ENCODE data around the gene DBI.
"Not testable (repeated sequence)": the region's sequence is repeated elsewhere in the genome, so short reads cannot be mapped to it uniquely, and the experiment has no call there.

DBI gene

GRCh38 chr2:119367472-119368099 is 809 bp downstream of the DBI start:
- ChIA-PET POLR2A (interaction anchor here (0.6 to 1.0 kb wide), 2 partner anchors 16 to 137 kb away, joined by 3 to 4 read pairs; no protein-coding TSS in a partner anchor), CTCF (interaction anchor here (1.2 to 1.5 kb wide), 2 partner anchors 17 to 486 kb away, joined by 3 read pairs; no protein-coding TSS in a partner anchor)
- DNase-seq (ENCODE audit: low read depth, low spot score), result no peak
- TF ChIP-seq, protein P1, sequence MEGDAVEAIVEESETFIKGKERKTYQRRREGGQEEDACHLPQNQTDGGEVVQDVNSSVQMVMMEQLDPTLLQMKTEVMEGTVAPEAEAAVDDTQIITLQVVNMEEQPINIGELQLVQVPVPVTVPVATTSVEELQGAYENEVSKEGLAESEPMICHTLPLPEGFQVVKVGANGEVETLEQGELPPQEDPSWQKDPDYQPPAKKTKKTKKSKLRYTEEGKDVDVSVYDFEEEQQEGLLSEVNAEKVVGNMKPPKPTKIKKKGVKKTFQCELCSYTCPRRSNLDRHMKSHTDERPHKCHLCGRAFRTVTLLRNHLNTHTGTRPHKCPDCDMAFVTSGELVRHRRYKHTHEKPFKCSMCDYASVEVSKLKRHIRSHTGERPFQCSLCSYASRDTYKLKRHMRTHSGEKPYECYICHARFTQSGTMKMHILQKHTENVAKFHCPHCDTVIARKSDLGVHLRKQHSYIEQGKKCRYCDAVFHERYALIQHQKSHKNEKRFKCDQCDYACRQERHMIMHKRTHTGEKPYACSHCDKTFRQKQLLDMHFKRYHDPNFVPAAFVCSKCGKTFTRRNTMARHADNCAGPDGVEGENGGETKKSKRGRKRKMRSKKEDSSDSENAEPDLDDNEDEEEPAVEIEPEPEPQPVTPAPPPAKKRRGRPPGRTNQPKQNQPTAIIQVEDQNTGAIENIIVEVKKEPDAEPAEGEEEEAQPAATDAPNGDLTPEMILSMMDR (IDR thresholded peaks at IDR 0.05; ENCODE audit: insufficient read depth, low read length, missing control alignments), result no peak
- peak overlapping the region; percentile 97 for H3K4me3 ChIP-seq (ENCODE audit: low read depth, low read length)

DNA sequence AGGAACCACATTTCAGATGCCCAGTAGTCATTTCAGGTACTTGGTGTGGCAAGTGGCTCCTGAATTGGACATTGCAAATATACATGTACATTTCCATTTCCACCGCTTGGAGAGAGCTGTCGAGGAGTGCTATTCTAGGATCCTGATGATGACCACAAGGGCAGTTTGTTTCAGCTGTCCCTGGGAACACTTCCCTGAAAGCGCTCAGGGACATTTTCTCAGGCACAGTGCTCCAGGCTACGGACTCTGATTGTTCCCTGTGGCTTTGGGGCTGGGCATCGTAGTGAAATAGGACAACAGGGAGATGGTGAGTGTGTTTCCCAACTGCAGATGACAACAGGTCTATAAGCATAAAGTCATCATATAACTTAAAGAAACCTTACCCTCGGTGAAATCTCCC is 3.1 kb downstream of the DBI start:
- TF ChIP-seq, protein P1 (IDR thresholded peaks at IDR 0.05; ENCODE audit: insufficient read depth, low read length, missing control alignments), result no peak
- CTCF ChIA-PET, result no interaction called here
- H3K4me3 ChIP-seq (ENCODE audit: low read depth, low read length), result no peak overlapping the region
- POLR2A ChIA-PET, result no interaction called here
- DNase-seq (ENCODE audit: low read depth, low spot score), result no peak

DNA sequence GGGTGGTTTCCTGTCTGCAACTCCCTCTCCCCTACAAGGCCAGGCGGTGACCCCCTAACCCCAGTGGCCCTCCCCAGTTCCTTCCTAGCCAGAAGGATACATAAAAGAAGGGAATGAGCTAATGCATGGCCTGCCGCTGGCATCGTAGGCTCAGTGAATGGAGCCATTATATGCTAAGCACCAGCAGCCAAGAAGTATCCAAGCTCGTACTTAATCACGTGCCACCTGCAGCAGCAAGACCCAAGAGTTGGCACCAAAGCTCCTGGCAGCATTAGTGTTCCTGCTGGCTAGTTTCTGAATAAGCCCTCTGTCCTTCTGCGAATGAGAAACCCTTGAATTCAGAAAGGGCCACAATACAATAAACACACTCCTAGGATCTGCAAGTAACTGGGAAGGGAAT is 4.3 kb downstream of the DBI start:
- no peak for DNase-seq (ENCODE audit: low read depth, low spot score)
- POLR2A ChIA-PET, result no interaction called here

DNA sequence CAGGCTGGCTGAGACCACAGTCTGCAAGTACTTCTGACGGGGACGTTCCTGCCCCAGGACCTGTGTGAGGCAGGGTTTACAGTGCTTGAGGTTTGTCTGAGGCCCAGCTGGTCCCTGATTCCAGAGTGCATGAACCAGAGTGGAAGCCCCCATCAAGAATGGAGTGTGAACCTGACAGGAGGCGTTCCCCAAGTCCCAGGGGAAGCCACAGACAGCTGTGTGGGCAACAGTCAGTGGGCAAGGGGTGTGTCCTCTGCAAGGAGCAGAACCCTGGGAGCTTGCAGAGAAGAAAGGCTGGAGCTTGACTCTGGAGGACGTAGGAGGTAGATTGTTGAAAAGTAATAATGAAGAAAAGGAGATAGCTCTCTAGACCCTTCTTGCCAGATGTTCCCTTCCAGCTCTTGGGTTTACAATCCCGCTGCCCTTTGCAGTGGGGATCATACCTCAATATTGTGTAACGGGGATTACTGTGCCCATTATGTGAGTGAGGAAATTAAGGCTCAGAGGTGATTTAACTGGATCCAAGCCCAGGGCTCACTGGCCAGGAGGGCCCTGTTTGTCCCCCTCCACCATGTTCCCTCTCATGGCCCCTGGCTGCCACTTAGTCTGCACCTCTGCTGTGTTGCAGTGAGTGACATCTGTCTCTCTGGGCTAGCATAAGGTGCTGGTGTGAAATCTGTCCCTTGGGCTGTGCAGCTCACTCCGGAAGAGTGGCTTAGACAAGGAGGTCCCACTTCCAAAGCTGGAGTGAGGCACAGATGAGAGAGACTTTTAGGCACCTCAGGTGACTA is 6.2 kb downstream of the DBI start:
- TF ChIP-seq, protein P1 (IDR thresholded peaks at IDR 0.05; ENCODE audit: insufficient read depth, low read length, missing control alignments), result no peak
- H3K4me3 ChIP-seq (ENCODE audit: low read depth, low read length), result no peak overlapping the region
- no peak for DNase-seq (ENCODE audit: low read depth, low spot score)
- ChIA-PET POLR2A (interaction anchor here (0.6 kb wide), 1 partner anchor 105 kb away, joined by 3 read pairs; no protein-coding TSS in a partner anchor), CTCF (no interaction called here)

More for the DNA sequence above, 4.3 kb downstream of the DBI start:
- H3K4me3 ChIP-seq (ENCODE audit: low read depth, low read length), result no peak overlapping the region
- CTCF ChIA-PET, result interaction anchor here (0.9 kb wide), 1 partner anchor 9 kb away, joined by 3 read pairs; no protein-coding TSS in a partner anchor
- TF ChIP-seq, protein P1 (IDR thresholded peaks at IDR 0.05; ENCODE audit: insufficient read depth, low read length, missing control alignments), result no peak

DNA sequence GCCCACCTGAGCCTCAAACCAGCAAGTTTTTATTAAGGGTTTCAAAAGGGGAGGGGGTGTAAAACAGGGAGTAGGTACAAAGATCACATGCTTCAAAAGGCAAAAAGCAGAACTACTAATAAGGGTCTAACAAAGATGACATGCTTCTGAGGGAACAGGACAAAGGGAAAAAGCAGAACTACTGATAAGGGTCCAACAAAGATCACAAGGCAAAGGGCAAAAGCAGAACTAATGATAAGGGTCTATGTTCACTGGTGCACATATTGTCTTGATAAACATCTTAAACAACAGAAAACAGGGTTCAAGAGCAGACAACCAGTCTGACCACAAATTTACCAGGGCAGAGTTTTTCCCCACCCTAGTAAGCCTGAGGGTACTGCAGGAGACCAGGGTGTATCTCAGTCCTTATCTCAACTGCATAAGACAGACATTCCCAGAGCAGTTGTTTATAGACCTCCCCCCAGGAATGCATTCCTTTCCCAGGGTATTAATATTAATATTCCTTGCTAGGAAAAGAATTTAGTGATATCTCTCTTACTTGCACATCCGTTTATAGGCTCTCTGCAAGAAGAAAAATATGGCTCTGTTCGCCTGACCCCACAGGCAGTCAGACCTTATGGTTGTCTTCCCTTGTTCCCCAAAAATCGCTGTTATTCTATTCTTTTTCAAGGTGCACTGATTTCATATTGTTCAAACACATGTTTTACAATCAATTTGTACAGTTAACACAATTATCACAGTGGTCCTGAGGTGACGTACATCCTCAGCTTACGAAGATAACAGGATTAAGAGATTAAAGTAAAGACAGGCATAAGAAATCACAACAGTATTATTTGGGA is 7.3 kb downstream of the DBI start:
- POLR2A ChIA-PET; CTCF ChIA-PET; H3K4me3 ChIP-seq (ENCODE audit: low read depth, low read length); DNase-seq (ENCODE audit: low read depth, low spot score): not testable (repeated sequence)

GRCh38 chr2:119376406-119376805 is 9.6 kb downstream of the DBI start:
- POLR2A ChIA-PET, result not testable (repeated sequence)

DNA sequence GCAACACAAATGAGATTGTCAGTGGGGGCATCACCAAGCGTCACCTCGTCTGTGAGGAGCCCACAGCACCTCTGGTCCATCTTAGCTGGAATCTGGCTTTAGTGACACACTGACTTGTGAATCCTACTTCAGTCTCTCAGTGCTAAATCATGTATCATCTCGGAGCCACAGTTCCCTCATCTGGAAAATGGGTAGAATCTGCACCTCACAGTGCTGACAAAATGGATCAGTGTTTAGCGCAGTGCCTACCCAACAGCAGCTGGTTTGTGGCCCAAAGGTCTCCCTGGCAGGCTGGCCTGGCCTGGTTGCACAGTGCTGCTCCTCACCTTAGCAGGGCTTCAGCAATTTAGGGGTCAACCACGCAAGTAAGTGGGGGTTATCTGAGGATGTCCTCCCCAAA is 10.0 kb downstream of the DBI start:
- TF ChIP-seq, protein P1 (IDR thresholded peaks at IDR 0.05; ENCODE audit: insufficient read depth, low read length, missing control alignments), result no peak
- no peak overlapping the region for H3K4me3 ChIP-seq (ENCODE audit: low read depth, low read length)
- ChIA-PET POLR2A (interaction anchor here (0.7 kb wide), 1 partner anchor 10 kb away, joined by 3 read pairs; the partner anchor contains the start of genes C2orf76 and DBI), CTCF (no interaction called here)
- no peak for DNase-seq (ENCODE audit: low read depth, low spot score)

More at GRCh38 chr2:119376406-119376805, 9.6 kb downstream of the DBI start:
- H3K4me3 ChIP-seq (ENCODE audit: low read depth, low read length); CTCF ChIA-PET; DNase-seq (ENCODE audit: low read depth, low spot score): not testable (repeated sequence)
